ENCODE results near the gene COL15A1. TPM values are rescaled to one million over a fixed set of nuclear protein-coding genes. Genes with fewer than 3 reads are reported as not detected.

Gene COL15A1
- total RNA-seq (2022; extraction: Qiagen RNA extraction; ENCODE audit: low read depth) = 0.25 to 0.36 TPM (median 0.28 TPM) in 5 replicates

DNA sequence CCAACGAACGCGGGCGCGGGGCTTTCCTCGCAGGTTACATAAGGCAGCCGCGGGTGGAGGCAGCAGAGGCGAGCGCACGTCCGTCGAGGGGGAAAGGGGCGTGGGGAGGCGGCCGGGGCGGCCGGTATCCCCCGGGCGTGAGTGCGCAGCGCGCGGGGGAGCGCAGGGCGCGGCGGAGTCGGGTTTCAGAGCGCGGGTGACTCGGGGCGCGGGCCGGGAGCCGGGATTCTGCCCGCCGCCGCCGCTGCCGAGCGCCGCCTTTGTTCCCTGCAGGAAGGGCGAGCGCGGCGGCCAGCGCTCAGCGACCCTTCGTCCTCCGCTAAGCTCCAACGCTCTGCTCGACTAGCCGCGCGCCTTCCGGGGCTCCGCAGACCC lies at the start of gene COL15A1:
Gene COL15A1 (plus strand): TSS at position 226 of the 375 bp plus-strand sequence. CDS start 155 bp downstream, outside the sequence.

DNA sequence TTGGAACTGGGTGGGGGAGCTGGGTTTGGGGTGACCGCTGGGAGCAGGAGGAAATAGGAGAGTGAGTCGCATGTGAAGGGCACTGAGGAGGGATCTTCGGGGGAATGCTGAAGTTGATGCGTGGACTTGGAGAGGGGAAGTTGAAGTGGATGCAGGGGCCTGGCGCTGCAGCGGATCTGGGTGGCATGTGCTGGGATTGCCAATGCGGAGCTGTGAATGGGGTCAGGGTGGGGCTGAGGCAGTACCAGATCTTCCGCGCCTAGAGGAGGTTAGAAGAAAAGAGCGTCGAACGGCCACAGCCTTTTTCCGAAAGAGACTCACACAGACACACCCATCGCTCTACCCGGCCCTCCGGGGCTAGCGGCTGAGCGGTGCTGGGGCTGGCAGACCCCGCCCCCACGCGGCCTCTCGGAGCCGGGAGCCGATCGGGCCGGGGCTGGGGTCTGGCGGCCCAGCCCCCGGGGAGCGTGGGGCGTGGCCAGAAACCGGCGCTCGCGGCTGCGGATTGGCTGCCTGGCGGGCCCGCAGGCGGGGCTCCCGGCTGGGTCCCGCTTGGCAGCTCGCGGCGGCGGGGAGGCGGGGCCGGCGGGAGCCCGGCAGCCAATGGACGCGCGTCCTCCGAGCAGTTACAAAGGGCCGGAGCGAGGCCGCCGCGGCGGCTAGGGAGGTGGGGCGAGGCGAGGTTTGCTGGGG lies 160.9 kb downstream of the COL15A1 start, which contains the start of gene TGFBR1:
Gene TGFBR1 (plus strand): TSS at position 655 of the 693 bp plus-strand sequence. CDS start 93 bp downstream, outside the sequence.

Other genes starting within 250 kb of the COL15A1 start
- gene GABBR2, start 235.0 kb upstream of the COL15A1 start, total RNA-seq (2022; extraction: Qiagen RNA extraction; ENCODE audit: low read depth) = 0.09 to 1.7 TPM (median 0.50 TPM) in 5 replicates
- gene ANKS6, start 147.4 kb upstream of the COL15A1 start, total RNA-seq (2022; extraction: Qiagen RNA extraction; ENCODE audit: low read depth) = 14.7 to 25.0 TPM (median 22.8 TPM) in 5 replicates
- gene GALNT12, start 136.2 kb upstream of the COL15A1 start, total RNA-seq (2022; extraction: Qiagen RNA extraction; ENCODE audit: low read depth) = 2.7 to 5.6 TPM (median 4.6 TPM) in 5 replicates
- 21.2 to 42.8 TPM (median 31.0 TPM) in 5 replicates for gene TGFBR1, start 161.2 kb downstream of the COL15A1 start, total RNA-seq (2022; extraction: Qiagen RNA extraction; ENCODE audit: low read depth)